ENCODE measurements around the gene UQCC5.

DNA sequence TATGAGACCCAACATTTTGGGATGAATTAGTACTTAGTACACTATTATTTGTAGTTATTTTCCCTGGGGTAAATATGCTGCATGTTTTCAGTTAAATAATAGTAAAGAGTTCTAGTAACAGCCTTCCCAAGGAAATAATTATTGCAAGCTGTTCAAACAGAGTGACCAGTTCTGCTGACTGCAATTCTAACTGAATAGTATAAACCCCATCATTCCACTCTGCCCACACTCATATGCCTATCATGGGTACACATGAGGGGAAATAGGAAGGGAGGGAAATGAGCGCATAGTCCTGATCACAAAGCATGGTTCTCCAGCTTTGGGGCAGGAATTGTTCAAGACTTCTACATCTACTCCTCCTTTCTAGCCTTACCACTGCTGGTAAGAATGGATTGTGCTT lies 18.7 kb downstream of the UQCC5 start:
- TF ChIP-seq POLR2A (IDR thresholded peaks at IDR 0.05) = no peak
- no peak for TF ChIP-seq POLR2AphosphoS5 (IDR thresholded peaks at IDR 0.05)
- TF ChIP-seq, protein P1, sequence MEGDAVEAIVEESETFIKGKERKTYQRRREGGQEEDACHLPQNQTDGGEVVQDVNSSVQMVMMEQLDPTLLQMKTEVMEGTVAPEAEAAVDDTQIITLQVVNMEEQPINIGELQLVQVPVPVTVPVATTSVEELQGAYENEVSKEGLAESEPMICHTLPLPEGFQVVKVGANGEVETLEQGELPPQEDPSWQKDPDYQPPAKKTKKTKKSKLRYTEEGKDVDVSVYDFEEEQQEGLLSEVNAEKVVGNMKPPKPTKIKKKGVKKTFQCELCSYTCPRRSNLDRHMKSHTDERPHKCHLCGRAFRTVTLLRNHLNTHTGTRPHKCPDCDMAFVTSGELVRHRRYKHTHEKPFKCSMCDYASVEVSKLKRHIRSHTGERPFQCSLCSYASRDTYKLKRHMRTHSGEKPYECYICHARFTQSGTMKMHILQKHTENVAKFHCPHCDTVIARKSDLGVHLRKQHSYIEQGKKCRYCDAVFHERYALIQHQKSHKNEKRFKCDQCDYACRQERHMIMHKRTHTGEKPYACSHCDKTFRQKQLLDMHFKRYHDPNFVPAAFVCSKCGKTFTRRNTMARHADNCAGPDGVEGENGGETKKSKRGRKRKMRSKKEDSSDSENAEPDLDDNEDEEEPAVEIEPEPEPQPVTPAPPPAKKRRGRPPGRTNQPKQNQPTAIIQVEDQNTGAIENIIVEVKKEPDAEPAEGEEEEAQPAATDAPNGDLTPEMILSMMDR (IDR thresholded peaks at IDR 0.05 in 8 of 11, conservative IDR thresholded peaks at IDR 0.05 in 3 of 11) = no peak

Measured in spleen (tissue), 7 donors.